NCI-H2196 (cell line): ENCODE measurements around the gene AP3D1.
A peak's percentile ranks its signal among the peaks of the same experiment; 100 is the strongest.
"Not testable (repeated sequence)": the region's sequence is repeated elsewhere in the genome, so short reads cannot be mapped to it uniquely, and the experiment has no call there.

Experiments used
- DNase-seq: peaks from one replicate; lab custom pipeline; 2025; ENCODE audit not compliant: unreplicated experiment; lab: John Stamatoyannopoulos, UW

The AP3D1 gene

DNA sequence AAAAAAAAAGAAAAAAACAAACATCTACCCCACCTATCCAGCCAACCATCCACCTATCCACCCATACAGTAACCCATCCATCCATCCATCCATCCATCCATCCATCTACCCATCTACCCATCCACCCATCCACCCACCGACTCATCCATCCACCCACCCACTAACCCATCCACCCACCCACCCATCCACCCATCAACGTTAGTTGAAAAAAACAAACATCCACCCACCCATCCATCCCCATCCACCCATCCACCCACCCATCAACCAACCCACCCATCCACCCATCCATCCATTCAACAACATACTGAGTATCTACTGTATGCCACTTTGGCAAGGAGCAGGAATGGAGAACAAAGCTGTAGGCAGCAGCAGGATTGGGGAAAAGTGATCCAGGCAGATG, 6.1 kb upstream of the AP3D1 start:
- no peak for DNase-seq

DNA sequence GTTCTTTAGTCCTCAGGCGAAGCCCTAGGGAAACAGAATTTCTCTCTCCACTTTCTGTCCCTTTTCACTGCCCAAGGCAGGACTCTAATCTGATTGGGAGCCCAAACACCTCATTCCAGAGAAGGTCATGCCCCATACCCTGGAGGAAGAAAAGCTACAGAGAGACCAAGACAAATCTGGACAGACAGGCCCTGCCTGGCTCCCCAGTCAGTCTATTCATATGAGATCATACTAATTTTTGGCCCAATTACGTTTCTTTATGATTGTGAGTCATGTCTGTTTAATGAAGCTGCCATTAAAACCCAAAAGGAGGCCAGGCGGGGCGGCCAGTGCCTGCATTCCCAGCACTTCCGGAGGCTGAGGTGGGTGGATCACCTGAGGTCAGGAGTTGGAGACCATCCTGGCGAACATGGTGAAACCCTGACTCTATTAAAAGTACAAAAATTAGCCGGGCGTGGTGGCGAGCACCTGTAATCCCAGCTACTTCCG, 3.3 kb upstream of the AP3D1 start:
- no peak for DNase-seq

DNA sequence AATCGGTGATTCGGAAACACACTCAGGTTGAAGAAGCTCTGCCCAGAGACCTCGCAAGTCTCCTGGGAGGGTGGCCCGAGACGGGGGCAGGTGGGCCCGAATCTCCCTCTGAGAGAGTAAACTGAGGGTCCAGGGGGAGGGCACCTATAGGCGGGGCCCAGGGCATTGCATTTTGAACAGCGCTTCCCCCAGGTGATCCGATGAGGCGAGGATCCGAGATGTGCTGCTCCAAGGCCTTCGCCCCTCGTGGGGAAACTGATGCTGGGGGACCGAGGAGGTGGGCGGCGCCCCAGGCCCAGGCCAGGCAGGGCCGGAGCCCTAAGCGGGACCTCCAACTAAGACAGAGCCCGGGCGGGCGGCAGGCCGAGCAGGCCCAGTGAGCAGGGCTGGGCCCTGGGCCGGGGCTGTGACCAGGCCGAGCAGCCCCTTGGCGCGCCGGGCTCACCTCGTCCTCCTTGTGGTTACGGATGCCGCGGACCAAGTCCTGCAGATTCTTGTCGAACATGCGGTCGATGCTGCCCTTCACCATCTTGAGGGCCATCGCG, 500 bp downstream of the AP3D1 start:
- no peak for DNase-seq

DNA sequence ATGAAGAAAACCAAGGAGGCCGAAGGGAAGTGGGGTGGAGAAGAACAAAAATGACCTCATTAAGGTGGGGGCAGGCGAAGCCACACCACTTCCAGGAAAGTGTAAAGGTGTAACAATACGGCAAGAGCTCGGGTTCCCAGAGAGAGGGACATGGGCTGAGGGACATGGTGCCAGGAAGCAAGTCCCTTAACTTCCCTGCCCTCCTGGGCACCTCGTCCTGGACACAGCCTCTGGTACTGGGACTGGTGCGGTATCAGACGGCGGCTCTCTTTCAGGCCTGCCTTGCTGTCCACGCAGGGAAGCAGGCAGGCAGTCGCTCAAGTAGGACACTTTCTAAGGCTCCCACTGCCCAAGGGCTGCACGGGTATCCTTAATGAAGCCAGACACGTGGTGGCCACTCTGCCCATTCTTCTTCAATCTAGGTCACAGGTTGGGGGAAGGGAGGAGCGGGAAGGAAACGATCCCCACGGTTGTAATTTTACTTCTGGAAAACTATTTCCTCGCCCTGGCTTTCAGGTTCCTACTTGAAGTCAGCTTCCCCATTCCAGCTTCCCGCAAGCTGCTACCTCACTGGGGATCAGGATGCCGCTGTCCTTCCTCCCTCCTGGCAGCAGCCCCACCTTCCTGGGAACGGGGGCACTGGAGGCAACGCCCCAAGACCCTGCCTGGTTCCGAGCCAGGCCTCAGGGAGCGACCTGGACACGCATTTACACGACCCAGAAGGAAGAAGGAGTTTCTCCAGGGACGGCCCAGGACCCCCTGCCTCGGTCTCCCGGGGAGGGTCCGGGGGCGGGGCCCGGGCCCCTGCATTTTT, 1.2 kb downstream of the AP3D1 start:
- DNase-seq: no peak

DNA sequence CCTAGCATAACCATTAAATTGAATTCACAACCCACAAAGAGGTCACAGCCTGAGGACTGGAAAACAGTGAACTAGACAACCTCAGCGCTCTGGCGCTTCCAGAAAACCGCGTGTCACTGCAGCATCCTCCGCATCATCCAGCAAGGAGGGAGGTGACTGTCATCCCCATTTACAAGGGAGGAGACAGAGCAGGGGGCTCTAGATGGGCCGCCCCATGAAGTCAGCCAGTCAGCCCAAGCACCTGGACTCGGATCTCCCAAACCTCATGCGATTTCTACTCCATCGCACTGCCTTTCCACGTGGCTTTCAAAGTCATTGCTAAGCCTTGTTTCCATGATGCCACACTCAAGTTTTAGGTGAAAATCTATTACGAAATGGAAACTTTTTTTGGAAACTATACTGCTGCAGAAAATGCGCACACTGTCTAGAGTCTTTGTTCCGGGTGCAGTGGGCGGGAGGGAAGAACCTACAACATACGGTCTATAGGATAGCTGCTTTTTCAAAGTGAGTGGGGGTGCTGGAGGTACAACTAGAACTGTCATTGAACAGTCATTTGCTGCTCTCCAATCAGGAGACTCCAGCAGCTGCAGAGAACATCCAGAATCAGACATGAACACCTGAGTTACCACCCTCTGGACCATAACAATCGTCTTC, 2.8 kb downstream of the AP3D1 start:
- no peak for DNase-seq

DNA sequence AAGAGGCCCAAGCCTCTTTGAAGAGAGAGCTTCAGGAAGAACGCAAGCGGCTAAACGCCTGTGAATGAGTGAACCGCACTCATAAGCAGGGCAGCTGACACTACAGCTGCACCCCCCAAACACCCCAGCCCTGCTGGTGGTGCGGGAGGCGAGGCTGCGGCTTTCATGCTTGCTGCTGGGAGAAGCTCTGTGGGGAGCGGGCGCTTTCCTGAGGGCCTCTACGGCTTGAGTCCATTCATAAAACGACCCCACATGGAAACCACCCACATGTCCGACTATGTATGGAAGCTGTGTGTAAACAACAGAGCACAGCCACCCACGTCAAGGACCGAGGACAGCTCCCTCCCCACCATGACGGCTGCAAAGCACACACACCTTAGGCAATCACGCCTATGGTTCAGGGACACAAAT, 5.5 kb downstream of the AP3D1 start:
- no peak for DNase-seq

DNA sequence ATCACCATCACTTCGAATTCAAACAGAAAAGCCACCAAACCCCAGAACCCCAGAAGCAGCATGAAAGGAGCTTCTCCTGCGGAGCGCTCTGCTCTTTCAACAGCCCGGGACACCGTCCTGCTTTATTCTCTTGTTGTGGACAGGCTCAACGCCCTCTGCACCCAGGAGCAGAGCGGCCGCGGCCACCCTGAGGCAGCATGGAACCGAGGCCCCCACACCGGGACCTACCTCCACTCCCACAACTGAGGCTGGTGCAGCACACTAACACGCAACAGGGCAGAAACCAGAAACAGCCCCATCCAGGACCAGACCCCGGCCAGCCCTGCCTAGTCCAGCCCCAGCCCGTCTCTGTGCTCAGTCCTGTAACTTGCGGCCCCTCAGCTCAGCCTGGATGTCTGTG, 7.2 kb downstream of the AP3D1 start:
- DNase-seq: no peak

DNA sequence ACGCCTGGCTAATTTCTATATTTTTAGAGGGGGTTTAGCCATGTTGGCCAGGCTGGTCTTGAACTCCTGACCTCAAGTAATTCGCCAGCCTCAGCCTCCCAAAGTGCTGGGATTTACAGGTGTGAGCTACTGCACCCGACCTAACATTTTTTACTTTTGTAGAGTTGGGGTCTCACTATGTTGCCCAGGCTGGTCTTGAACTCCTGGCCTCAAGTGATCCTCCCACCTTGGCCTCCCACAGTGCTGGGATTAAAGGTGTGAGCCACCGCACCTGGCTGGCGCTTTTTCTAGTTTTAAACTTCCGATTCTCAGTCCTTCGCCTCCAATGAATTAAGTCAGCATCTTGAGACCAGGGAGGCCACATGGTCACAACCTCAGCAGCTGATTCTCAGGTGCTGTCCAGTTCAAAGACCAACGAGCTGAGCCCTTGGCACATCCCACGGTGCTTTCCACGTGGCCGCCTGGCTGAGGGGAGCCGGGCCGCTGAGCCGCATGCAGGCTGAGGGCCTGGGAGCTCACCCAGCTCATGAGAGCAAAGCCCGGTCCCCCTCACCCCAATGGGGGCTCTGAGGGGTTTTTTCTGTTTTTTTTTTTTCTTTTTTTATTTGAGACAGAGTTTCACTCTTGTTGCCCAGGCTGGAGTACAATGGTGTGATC, 9.1 kb downstream of the AP3D1 start:
- DNase-seq: no peak

DNA sequence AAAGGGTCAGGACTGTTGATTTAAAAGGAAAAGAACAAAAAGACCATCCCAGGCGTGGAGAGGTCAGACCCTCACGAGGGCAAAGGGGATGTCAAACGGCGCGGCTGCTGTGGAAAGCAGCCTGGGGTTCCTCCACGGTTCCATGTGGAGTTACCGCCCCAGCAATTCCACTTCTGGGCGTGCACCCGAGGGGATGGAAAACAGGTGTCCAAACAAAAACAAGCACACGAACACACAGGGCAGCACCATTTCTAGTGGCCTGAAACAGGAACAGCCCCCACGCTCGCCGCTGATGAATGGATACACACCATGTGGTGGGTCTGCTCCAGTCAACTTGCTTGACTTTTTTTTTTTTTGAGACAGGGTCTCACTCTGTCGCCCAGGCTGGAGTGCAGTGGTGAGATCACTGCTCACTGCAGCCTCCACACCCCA, 11.2 kb downstream of the AP3D1 start:
- no peak for DNase-seq

DNA sequence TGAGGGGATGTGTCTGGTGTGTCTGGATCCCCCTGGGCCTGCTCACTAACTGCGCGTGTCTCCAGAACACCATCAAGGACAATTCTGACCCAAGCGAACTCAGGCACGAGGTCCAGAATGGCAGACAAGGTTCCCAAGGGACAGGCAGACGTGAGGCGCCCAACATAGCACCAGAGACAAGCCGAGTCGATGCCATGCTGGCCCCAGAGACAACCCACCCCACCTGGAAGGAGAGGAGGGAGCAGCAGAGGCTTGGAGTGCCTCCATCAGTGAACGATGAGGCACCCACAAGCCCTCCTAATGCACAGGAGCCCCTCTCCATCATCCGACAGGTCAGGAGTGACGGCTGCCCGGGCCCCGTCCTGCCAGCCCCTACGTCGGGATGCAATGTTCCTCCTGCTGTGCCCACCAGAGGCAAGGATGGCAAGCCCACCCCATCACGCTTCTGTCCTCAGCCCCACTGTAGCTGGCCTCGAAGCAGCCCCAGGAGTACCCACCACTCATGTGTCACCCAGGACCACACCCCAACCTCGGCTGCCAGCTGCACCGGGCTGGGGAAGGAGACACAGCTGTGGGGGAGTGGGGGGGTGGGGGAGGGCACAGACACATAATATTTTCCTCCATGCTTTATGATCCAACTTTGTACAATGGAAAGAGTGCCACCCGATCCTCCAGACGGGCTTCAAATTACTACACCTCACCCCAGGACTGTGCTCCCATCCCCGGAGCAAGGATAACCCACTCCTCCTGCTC, 11.8 kb downstream of the AP3D1 start:
- DNase-seq: no peak

DNA sequence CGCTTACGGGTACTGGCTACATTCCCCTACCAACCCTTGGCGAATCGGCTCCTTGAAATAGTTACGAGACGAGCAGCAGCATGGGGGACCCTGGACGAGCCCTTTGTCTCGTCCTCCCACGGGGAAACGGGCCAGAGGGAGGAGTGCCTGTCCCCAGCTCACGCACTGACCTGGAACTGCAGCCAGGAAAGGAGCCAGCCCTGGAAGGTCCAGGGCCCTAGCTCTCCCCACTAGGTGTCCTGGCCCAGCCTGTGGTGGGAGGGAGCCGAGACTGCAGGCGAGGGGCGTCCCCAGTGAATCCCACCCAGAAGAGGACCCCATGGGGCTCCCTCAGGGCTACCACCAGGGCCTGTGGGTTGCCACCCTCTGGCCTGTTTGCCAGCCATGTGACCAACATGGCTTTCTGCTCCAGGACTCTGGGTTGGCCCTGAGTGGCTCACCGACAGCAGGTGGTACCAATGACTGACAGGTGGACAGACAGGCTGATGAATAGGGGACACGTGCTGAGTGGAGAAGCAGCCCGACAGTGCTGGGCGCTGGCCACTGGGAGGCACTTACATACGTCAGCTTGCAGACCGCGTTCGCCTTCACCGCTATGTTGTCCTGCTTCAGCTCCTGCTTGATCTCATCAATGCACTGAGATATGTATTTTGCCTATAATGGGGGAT, 13.2 kb downstream of the AP3D1 start:
- no peak for DNase-seq

DNA sequence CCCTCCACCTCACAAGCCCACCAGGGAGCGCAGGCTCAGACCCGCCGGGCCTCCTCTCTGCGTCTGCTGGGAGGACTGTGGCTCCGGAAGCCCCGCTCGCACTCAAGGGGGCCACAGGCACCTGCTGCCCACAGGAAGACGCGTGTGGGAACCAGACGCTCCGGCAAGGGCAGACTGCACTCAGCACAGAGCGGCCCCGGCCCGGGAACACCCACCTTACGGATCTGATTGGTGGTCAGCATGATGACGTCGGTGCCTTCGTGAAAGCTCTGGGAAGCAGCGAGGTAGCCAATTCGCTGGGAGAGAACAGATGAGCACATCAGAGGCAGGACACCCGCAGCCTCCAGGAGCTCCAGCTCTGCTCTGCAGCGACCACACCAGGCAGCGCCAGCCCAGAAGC, 14.6 kb downstream of the AP3D1 start:
- no peak for DNase-seq

DNA sequence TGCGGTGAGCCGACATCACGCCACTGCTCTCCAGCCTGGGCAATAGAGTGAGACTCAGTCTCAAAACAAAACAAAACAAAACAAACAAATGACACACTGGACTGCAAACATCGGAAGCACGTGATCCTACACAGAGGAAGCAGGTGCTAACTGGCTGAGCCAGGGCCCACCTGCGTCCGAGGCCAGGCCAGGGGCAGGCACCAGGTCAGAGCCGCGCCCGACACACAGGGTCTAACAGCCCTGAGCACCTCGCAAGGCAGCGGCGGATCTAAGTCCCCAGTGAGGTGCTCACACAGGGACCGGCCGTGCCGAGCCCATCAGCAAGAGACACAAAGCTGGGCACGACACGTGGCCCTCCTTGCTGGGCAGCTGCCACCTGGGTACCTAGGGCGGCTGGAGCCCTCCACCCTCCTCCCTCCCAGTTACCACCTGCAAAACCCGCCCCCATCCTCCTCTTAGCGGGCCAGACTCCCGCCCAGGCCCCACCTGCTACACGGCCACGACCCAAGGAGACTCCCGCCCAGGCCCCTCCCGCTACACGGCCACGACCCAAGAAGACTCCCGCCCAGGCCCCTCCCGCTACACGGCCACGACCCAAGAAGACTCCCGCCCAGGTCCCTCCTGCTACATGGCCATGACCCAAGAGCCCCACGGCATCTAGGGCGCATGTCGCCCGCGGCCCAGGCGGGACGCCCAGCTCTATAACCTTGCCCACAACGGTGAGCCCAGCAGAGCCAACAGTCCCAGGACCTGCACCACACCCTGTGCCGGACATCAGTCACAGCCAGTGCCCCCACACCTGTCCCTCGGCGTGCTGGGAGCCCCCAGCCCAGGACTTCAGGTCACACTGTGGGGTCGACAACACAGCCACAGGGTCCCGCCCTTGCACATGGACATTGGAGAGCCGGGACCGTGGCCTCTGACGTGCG, 15.6 kb downstream of the AP3D1 start:
- peak; percentile 59 for DNase-seq

DNA sequence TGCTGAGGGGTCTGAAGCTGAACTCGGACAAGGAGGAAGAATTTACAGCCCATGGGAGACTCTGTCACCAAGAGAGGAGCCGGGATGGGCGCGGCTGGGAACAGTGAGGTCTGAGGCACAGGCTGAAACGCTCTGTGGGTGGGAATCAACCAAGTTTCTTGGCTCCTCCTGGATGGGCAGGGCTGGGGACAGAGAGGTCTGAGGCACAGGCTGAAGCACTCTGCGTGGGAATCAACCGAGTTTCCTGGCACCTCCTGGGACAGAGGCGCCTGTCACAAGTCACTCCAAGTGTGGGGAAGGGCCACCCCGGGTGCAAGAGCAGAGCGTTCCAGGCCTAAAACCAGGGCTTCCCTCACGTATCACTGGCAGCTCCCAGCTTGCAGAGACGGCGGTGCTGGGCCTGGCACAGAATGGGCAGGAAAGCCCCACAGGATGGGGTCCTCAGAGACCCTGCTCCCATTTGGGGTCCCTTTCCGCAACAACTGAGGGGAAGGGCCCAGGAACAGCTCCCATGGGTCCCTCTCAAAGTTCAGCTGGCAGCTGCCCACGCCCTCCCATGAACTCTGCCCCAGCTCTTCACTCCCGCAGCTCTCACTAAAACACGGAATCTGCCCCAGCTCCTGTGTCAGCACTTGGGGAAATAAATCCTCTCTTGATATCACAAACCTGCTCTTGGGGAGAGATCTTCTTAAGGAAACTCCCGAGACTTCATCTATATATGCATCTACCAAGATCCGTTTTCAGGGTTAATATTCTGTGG, 18.5 kb downstream of the AP3D1 start:
- DNase-seq: no peak

DNA sequence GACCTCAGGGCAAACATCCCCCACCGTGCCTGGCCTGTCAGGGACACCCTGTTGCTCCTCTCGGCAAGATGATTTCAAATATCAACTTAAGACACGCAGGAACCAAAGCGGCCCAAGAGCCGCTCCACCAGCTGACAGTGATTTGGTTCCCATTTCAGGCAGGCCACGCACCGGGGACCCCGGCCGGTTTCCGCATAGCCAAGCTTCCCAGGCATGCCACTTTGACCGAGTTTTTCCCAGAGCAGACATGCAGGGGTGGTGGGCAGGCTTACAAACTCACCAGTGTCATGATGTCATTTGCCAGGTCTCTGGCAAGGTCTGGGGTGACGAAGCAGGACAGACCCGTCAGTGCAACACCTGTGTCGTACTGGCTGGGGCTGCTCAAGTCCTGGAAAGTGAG, 19.2 kb downstream of the AP3D1 start:
- no peak for DNase-seq

DNA sequence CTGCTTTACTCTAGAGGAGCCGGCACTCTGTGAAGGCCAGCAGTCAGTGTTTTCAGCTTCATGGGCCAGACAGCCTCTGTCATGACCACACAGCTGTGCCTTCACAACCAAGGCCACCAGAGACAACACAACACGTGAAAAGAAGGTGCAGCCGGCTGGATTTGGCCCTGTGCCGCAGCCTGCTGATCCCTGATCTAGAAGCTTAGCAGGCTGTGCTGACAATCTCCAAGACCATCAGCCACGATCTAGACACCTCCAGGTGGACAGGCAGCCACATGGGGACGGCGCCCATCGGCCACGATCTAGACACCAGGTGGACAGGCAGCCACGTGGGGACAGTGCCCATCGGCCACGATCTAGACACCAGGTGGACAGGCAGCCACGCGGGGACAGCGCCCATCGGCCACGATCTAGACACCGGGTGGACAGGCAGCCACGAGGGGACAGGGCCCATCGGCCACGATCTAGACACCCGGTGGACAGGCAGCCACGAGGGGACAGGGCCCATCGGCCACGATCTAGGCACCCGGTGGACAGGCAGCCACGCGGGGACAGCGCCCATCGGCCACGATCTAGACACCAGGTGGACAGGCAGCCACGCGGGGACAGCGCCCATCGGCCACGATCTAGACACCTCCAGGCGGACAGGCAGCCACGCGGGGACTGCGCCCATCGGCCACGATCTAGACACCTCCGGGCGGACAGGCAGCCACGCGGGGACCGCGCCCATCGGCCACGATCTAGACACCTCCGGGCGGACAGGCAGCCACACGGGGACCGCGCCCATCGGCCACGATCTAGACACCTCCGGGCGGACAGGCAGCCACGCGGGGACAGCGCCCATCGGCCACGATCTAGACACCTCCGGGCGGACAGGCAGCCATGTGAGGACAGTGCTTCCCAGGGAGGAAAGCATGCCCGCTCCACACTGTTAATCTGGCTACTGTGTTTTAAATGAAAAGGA, 20.1 kb downstream of the AP3D1 start:
- DNase-seq: not testable (repeated sequence)
